Uterus (tissue), 2 donors: ENCODE measurements around the gene ME3.

Source experiments
- POLR2A ChIP-seq, 2 donors: fragments of 450-650 bp; IDR thresholded peaks; one replicate each; pipeline ENCODE4 v1.6.1; 2016; ENCODE audit warnings: antibody characterized with exemption in 2 of 2, mild to moderate bottlenecking in 1 of 2, moderate library complexity in 1 of 2
- TF ChIP-seq, protein P1 (sequence below), 4 experiments: fragments of 200-600 bp in 2 of 4; fragments of 450-650 bp in 2 of 4; sonication (generic) in 2 of 4; IDR thresholded peaks; one replicate each; pipeline ENCODE4 v1.5.1; 2016 to 2019; ENCODE audit warnings: antibody characterized with exemption in 4 of 4, mild to moderate bottlenecking in 2 of 4, moderate library complexity in 1 of 4

DNA sequence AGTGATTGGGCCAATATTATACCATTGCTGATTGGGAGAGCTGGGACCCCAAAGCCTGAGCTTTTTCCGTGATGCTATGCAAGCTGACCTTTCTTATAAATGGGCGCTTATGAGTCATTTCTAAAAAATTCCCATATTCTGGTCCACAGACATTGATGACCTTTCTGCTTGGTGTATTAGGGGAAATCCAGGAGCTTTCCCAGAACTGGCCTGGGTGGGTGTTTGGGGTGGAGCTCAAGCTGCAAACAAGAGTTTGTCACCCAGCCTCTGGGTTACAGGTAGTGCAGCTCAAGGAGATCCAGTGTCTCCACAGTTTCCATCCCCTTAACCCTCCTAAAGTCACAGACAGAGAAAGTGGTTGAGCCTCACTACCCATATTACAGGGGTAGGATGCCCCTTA lies 230.0 kb downstream of the ME3 start:
- TF ChIP-seq POLR2A (IDR thresholded peaks at IDR 0.05) = no peak
- TF ChIP-seq, protein P1, sequence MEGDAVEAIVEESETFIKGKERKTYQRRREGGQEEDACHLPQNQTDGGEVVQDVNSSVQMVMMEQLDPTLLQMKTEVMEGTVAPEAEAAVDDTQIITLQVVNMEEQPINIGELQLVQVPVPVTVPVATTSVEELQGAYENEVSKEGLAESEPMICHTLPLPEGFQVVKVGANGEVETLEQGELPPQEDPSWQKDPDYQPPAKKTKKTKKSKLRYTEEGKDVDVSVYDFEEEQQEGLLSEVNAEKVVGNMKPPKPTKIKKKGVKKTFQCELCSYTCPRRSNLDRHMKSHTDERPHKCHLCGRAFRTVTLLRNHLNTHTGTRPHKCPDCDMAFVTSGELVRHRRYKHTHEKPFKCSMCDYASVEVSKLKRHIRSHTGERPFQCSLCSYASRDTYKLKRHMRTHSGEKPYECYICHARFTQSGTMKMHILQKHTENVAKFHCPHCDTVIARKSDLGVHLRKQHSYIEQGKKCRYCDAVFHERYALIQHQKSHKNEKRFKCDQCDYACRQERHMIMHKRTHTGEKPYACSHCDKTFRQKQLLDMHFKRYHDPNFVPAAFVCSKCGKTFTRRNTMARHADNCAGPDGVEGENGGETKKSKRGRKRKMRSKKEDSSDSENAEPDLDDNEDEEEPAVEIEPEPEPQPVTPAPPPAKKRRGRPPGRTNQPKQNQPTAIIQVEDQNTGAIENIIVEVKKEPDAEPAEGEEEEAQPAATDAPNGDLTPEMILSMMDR (IDR thresholded peaks at IDR 0.05) = no peak
